SJCRH30 (cell line): ENCODE data around the gene ERBB4. TPM values are rescaled to one million over a fixed set of nuclear protein-coding genes. Genes with fewer than 3 reads are reported as not detected.

ENCODE experiments used
- DNase-seq, 2 experiments: peaks; one replicate each; pipeline ENCODE4 v3.0.0-alpha.2; 2015 to 2020
- H3K27ac ChIP-seq: fragments of 250-450 bp; sonication (Bioruptor Pico); 2 replicates; pipeline ENCODE4 v1.5.1; 2020; ENCODE audit warnings: mild to moderate bottlenecking, moderate library complexity
- H3K27me3 ChIP-seq: fragments of 250-450 bp; sonication (Bioruptor Pico); 2 replicates; pipeline ENCODE4 v1.5.1; 2020; ENCODE audit warnings: mild to moderate bottlenecking, moderate library complexity
- H3K36me3 ChIP-seq: fragments of 250-450 bp; sonication (Bioruptor Pico); 2 replicates; pipeline ENCODE4 v1.5.1; 2020; ENCODE audit warnings: mild to moderate bottlenecking, moderate library complexity
- H3K4me1 ChIP-seq: fragments of 250-450 bp; sonication (Bioruptor Pico); 2 replicates; pipeline ENCODE4 v1.5.1; 2020; ENCODE audit warnings: mild to moderate bottlenecking, moderate library complexity
- H3K4me3 ChIP-seq: fragments of 250-450 bp; sonication (Bioruptor Pico); 2 replicates; pipeline ENCODE4 v1.5.1; 2020; ENCODE audit warnings: mild to moderate bottlenecking, moderate library complexity
- H3K9me3 ChIP-seq: fragments of 250-450 bp; sonication (Bioruptor Pico); replicated peaks from 2 replicates; pipeline ENCODE4 v1.5.1; 2020; ENCODE audit warnings: mild to moderate bottlenecking, moderate library complexity
- total RNA-seq: library from RNA; depleted of rRNA; stranded (reverse); fragments of >200 nt; shearing (Covaris generic); gene quantifications from 2 replicates; pipeline ENCODE4 v1.2.3, GENCODE V29; 2014

Gene ERBB4
- total RNA-seq, 1 experiment from 2014 or later: 3.0 TPM

GRCh38 chr2:211359347-211359746 lies 1179.3 kb downstream of the ERBB4 start:
- no peak overlapping the region for H3K27ac ChIP-seq
- DNase-seq: no peak
- no peaks in the 10 kb centered on the region for H3K27me3 ChIP-seq
- H3K4me3 ChIP-seq: no peak overlapping the region
- no peaks in the 10 kb centered on the region for H3K9me3 ChIP-seq
- H3K36me3 ChIP-seq: no peaks in the 10 kb centered on the region
- H3K4me1 ChIP-seq: no peaks in the 10 kb centered on the region

DNA sequence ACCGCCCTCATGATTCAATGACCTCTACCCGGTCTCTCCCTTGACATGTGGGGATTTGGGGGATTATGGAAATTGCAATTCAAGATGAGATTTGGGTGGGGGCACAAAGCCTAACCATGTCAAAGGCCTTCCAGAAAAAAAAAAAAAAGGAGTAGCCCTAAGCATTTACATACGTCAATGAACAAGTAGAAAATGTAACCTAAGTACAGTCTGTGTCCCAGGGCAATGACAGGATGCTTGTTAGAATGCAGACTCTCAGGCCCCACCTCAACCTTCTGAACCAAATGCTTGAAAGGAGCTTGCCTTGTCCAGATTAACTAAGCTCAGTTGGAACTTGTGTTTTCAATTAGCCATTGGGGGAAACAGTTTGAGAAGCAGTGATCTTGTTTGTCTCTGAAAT lies 1180.1 kb downstream of the ERBB4 start:
- DNase-seq: no peak
- Histone ChIP-seq H3K4me3 (no peak overlapping the region), H3K27ac (no peak overlapping the region), H3K27me3 (no peaks in the 10 kb centered on the region), H3K9me3 (no peaks in the 10 kb centered on the region), H3K4me1 (no peaks in the 10 kb centered on the region), H3K36me3 (no peaks in the 10 kb centered on the region)

DNA sequence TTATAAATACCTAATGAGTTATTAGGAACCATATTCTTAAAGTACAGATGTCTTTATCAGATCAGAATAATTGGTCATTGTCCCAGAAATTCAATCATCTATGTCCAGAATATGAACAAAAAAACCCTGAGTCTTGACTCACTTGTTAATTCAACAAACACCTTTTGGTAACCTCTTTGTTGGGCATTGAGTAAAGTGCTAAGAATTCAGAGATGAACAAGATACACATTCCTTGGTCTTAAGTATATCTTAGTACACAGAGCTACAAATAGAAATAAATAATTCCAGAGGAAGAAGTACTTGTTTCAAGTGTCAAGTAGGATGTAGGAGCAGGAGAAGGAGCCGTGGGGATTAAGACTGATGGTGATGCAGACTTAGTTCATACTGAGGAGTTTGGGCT lies 1184.1 kb downstream of the ERBB4 start:
- Histone ChIP-seq H3K36me3 (no peaks in the 10 kb centered on the region), H3K4me3 (no peak overlapping the region)

DNA sequence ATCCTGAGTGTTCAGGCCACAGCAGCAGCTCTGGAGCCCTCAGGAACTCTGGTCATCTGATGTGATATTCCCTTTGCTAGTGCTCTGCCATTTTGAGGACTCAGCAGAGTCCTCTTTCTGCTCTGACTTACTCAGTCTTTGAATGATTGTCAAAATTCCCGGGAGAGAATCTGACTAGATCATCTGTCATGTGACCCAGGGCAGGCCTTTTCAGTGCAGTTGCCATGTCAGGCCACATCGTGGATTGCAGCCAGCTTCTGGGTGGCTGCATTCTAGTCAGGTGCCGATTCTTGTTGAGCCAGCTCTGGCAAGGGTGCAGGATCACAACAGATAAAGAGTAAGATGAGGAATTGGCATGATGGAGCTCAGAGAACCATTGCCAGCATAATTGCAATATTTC lies 1186.6 kb downstream of the ERBB4 start:
- no peaks in the 10 kb centered on the region for H3K27me3 ChIP-seq
- no peaks in the 10 kb centered on the region for H3K4me1 ChIP-seq
- H3K27ac ChIP-seq: no peak overlapping the region
- H3K36me3 ChIP-seq: no peaks in the 10 kb centered on the region
- peaks cover 3% of the 10 kb centered on the region; the same call in 1 of the 2 replicates for H3K9me3 ChIP-seq
- H3K4me3 ChIP-seq: no peak overlapping the region
- peak; percentile 45 to 63 for DNase-seq

More for the DNA sequence above, 1184.1 kb downstream of the ERBB4 start:
- Histone ChIP-seq H3K4me1 (no peaks in the 10 kb centered on the region), H3K9me3 (peaks cover 3% of the 10 kb centered on the region; the same call in 1 of the 2 replicates), H3K27ac (no peak overlapping the region), H3K27me3 (no peaks in the 10 kb centered on the region)
- DNase-seq: no peak

DNA sequence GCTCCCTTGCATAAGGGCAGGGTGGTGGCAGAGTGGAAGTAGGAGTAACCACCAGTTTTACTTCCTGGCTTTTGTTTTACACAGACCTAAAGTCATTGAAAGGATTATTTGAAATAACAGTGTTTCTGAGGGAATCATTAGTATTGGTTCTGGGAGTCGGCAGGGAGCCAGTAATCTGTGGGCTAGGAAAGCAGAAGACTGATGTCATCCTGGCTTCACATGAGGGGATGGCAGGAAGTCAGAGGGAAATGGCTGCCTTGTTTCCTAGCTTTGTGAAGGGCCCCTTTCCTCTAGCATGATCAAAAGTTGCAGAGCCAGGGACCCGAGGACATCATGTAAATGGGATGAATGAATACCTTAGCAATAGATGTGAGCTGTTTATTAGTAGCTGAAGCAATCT lies 1189.6 kb downstream of the ERBB4 start:
- peak; percentile 5 to 14 for DNase-seq
- Histone ChIP-seq H3K36me3 (no peaks in the 10 kb centered on the region), H3K27ac (no peak overlapping the region)

DNA sequence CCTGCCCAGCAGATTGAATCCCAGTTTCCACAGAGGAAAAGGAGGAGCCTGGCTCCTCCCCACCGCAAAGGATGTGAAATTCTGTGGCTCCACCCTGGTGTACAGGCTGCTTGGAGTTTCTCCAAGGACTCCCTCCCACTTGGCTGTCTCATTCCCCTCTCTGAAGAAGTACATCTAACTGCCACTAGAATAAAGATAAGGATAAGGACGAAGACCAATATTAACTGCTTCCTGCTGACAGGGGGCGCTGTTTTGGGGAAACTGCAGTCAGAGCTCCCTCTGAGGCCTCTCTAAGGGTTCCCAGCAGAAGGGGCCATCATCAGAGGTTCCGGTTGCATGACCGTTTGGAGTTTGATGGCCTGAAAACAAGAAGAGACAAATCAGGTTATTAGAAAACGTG lies 1191.3 kb downstream of the ERBB4 start:
- Histone ChIP-seq H3K4me1 (no peaks in the 10 kb centered on the region), H3K27me3 (no peaks in the 10 kb centered on the region), H3K9me3 (peaks cover 3% of the 10 kb centered on the region; the same call in 1 of the 2 replicates), H3K36me3 (no peaks in the 10 kb centered on the region), H3K4me3 (no peak overlapping the region), H3K27ac (no peak overlapping the region)
- peak in 1 of 2 experiments; percentile 10 for DNase-seq

More for the DNA sequence above, 1189.6 kb downstream of the ERBB4 start:
- Histone ChIP-seq H3K27me3 (no peaks in the 10 kb centered on the region), H3K4me1 (no peaks in the 10 kb centered on the region), H3K4me3 (no peak overlapping the region), H3K9me3 (peaks cover 3% of the 10 kb centered on the region; the same call in 1 of the 2 replicates)

GRCh38 chr2:211344289-211344688 lies 1194.3 kb downstream of the ERBB4 start:
- no peak overlapping the region for H3K4me3 ChIP-seq
- no peaks in the 10 kb centered on the region for H3K27me3 ChIP-seq
- no peaks in the 10 kb centered on the region for H3K36me3 ChIP-seq
- H3K27ac ChIP-seq: no peak overlapping the region
- DNase-seq: no peak
- H3K4me1 ChIP-seq: no peaks in the 10 kb centered on the region
- no peaks in the 10 kb centered on the region for H3K9me3 ChIP-seq

DNA sequence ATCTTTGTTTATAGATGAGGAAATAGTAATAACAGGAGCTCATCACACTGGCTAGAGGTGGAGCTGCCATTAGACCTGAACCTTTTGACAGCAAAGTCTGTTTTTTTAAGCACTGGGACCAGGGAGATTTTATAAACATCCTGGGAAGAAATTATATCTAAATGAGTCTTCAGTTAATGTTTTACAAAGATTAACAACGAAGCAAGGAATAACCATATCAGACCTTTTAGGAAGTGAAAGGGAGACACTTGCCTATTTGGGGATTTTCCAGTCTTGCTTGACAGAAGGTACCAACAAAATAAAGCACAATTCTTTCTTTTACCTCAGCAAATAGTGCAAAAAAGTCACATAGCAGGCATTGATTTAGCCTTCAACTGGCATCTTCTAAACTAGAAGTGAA lies 1205.2 kb downstream of the ERBB4 start:
- no peaks in the 10 kb centered on the region for H3K9me3 ChIP-seq
- no peaks in the 10 kb centered on the region for H3K4me1 ChIP-seq
- H3K4me3 ChIP-seq: no peak overlapping the region
- no peak for DNase-seq
- H3K27ac ChIP-seq: no peak overlapping the region
- H3K36me3 ChIP-seq: no peaks in the 10 kb centered on the region
- H3K27me3 ChIP-seq: no peaks in the 10 kb centered on the region

DNA sequence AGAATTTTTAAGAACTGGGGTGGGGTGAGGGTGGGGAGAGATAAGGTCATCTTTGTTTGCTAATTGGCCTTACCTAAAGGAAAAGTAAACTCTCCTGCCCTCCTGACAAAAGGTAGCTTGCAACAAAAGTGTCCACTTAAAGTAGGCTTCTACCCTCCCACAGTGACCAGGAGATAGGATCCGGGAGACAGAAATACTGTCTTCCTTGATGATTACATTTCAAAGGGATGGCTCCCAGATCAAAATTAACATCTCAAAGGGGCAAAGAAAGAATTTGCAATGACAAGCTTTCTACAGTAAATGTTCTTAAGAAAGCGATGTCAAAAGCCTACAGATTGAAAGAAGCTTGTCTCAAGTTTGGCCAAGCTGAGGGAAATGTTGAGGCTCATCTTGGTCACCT lies 1206.9 kb downstream of the ERBB4 start:
- DNase-seq: no peak
- Histone ChIP-seq H3K4me1 (no peaks in the 10 kb centered on the region), H3K4me3 (no peak overlapping the region), H3K27me3 (no peaks in the 10 kb centered on the region), H3K36me3 (no peaks in the 10 kb centered on the region), H3K9me3 (no peaks in the 10 kb centered on the region), H3K27ac (no peak overlapping the region)

DNA sequence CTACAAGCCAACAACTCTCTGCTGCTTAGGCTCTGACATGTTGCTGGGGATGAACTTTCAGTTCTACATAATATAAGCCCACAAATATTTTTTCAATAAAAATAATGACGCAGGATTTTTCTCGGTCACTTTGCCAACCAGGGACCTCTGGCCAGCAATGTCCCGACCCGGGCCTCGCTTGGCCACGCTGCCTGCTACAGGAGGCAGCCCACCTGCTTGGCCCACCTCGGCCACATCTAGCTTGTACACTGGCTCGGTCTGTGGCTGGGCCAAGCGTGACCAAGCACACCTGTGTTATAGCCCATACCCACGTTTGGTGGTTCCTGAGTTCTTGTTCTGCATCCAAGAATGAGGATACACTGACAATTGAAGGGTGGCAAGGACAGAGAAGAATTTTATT lies 1208.7 kb downstream of the ERBB4 start:
- Histone ChIP-seq H3K4me1 (no peaks in the 10 kb centered on the region), H3K9me3 (no peaks in the 10 kb centered on the region), H3K27me3 (no peaks in the 10 kb centered on the region), H3K4me3 (no peak overlapping the region), H3K27ac (no peak overlapping the region), H3K36me3 (no peaks in the 10 kb centered on the region)
- DNase-seq: no peak

DNA sequence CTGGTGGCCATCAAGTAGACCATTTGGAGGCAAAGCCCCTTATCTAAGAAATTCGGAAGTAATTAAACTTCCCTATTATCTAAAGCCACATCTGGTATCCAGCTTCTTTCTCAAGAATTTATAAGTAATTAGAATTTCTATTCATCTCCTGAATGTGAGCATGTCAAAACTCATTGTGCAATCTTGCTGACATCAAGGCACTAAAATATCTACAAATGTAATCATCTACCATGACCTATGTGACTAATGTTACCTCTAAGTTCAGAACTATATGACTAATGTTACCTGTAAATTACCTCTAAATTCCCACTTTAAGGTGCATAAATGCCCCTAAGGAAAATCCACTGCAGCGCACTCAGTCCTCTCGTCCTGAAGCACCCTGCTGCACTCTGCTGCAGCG lies 1209.2 kb downstream of the ERBB4 start:
- Histone ChIP-seq H3K9me3 (no peaks in the 10 kb centered on the region), H3K36me3 (no peaks in the 10 kb centered on the region), H3K27ac (no peak overlapping the region), H3K4me1 (no peaks in the 10 kb centered on the region), H3K4me3 (no peak overlapping the region), H3K27me3 (no peaks in the 10 kb centered on the region)
- no peak for DNase-seq

DNA sequence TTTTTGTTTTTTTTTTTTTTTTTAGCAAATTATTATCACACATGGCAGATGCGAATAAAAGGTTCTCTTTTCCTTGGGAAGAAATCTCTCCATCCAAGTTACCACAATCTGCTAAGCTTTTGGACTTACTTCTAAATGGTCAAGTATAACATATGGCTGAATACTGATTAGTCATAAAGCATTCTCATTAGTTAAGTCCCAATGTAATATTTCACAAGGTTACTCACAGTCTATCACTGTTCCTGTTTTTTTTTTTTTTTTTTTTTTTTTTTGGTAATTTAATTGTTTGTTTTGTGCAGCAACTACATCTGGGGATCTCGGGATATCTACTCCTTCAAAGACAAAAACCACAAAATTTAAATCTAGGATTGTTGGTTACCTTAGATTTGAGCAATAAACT lies 1210.5 kb downstream of the ERBB4 start:
- no peak overlapping the region for H3K4me3 ChIP-seq
- no peaks in the 10 kb centered on the region for H3K4me1 ChIP-seq
- H3K9me3 ChIP-seq: no peaks in the 10 kb centered on the region
- no peaks in the 10 kb centered on the region for H3K27me3 ChIP-seq
- no peak for DNase-seq
- H3K36me3 ChIP-seq: no peaks in the 10 kb centered on the region
- H3K27ac ChIP-seq: no peak overlapping the region
